Measurements from ENCODE around the gene PCDH19. TPM values are rescaled to one million over a fixed set of nuclear protein-coding genes. Genes with fewer than 3 reads are reported as not detected.

Gene PCDH19
- total and polyA plus RNA-seq, 8 donors, result 0.08 to 0.44 (median 0.18) TPM

DNA sequence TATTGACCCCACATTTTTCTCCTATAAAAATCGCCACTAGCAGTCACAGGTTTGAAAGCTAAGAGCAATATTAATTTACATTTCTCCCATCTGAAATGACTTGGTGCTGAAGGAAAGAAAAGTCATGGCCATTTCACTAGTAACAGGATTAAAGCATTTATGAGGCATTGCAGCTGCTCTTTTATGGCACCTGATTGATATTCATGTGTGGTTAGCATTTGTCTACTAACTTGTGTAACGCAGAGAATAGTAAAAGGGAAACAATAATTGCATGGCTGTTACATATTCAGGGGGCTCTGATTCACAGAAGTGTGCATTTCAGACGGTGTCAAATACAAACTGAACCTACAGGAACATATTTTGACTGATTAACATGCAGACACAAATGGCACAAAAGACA is 5.2 kb downstream of the PCDH19 start:
- ATAC-seq (no peak), FAIRE-seq (no peak), DNase-seq (no peak)
- H3K36me3 ChIP-seq, result no peaks in the 10 kb centered on the region
- H3K4me3 ChIP-seq, result no peak overlapping the region
- TF ChIP-seq, protein P1, sequence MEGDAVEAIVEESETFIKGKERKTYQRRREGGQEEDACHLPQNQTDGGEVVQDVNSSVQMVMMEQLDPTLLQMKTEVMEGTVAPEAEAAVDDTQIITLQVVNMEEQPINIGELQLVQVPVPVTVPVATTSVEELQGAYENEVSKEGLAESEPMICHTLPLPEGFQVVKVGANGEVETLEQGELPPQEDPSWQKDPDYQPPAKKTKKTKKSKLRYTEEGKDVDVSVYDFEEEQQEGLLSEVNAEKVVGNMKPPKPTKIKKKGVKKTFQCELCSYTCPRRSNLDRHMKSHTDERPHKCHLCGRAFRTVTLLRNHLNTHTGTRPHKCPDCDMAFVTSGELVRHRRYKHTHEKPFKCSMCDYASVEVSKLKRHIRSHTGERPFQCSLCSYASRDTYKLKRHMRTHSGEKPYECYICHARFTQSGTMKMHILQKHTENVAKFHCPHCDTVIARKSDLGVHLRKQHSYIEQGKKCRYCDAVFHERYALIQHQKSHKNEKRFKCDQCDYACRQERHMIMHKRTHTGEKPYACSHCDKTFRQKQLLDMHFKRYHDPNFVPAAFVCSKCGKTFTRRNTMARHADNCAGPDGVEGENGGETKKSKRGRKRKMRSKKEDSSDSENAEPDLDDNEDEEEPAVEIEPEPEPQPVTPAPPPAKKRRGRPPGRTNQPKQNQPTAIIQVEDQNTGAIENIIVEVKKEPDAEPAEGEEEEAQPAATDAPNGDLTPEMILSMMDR (IDR thresholded peaks at IDR 0.05), result no peak
- no peaks in the 10 kb centered on the region for H3K9me3 ChIP-seq
- peaks cover 0 to 5% (median 0%) of the 10 kb centered on the region in 3 donors for H3K4me1 ChIP-seq
- peaks cover 0 to 45% (median 7%) of the 10 kb centered on the region in 4 donors for H3K27me3 ChIP-seq
- intact Hi-C loops (cut with DNase I), result no loop called here
- 21 to 25% methylated on average over 3 of the region's 3 CpGs for WGBS, 2 donors
- no peak overlapping the region for H3K27ac ChIP-seq

- Histone ChIP-seq H3K4me1 (no peaks in the 10 kb centered on the region), H3K4me3 (no peak overlapping the region), H3K9me3 (no peaks in the 10 kb centered on the region), H3K27ac (no peak overlapping the region), H3K36me3 (no peaks in the 10 kb centered on the region), H3K27me3 (peaks cover 0 to 15% (median 1%) of the 10 kb centered on the region in 4 donors)
- intact Hi-C loops (cut with DNase I), result no loop called here
- FAIRE-seq (no peak), DNase-seq (no peak), ATAC-seq (no peak)
- TF ChIP-seq, protein P1 (IDR thresholded peaks at IDR 0.05), result no peak
- 26 to 29% methylated on average over 6 of the region's 6 CpGs for WGBS, 2 donors
Measured at GRCh38 chrX:100395781-100396180, 14.3 kb downstream of the PCDH19 start.

DNA sequence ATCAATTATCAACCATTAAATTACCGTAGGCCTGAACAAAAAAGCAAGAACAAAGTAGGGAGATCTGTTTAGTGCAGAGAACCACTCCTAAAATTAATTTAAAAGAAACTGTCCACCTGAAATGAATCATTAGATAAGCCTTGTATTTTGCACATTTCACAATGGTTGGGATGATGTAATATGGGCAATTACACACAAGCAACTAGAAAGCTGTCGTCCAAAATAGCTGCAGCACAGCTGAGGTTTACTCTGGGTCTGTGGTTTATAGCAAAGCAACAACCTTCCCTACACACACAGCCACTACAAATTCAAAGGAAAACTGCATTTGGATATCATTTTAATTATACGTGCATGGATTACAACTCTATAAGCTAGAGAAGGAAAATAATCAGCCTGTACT is 28.5 kb downstream of the PCDH19 start:
- DNase-seq, result no peak
- Histone ChIP-seq H3K27ac (no peak overlapping the region), H3K36me3 (no peaks in the 10 kb centered on the region), H3K27me3 (no peaks in the 10 kb centered on the region), H3K4me1 (no peaks in the 10 kb centered on the region), H3K9me3 (no peaks in the 10 kb centered on the region), H3K4me3 (no peak overlapping the region)
- TF ChIP-seq, protein P1 (IDR thresholded peaks at IDR 0.05), result no peak
- FAIRE-seq, result no peak
- WGBS, 2 donors, result 43 to 47% methylated on average over 3 of the region's 3 CpGs
- no peak for ATAC-seq
- intact Hi-C loops (cut with DNase I), result no loop called here

- TF ChIP-seq, protein P1 (IDR thresholded peaks at IDR 0.05), result peak in 3 of 4 donors; percentile 11 to 31 (median 15)
- no peaks in the 10 kb centered on the region for H3K36me3 ChIP-seq
- peak; percentile 81 for FAIRE-seq
- 13 to 14% methylated on average over 7 of the region's 7 CpGs for WGBS, 2 donors
- no peaks in the 10 kb centered on the region for H3K9me3 ChIP-seq
- peak in 3 of 4 donors; percentile 42 to 57 (median 49) for ATAC-seq
- no peak overlapping the region for H3K4me3 ChIP-seq
- H3K4me1 ChIP-seq, result no peaks in the 10 kb centered on the region
- peaks cover 0 to 10% (median 0%) of the 10 kb centered on the region in 4 donors for H3K27me3 ChIP-seq
- intact Hi-C loops (cut with DNase I), result no loop called here
- H3K27ac ChIP-seq, result no peak overlapping the region
- DNase-seq, result no peak
Measured at GRCh38 chrX:100379388-100379986, 30.6 kb downstream of the PCDH19 start.

DNA sequence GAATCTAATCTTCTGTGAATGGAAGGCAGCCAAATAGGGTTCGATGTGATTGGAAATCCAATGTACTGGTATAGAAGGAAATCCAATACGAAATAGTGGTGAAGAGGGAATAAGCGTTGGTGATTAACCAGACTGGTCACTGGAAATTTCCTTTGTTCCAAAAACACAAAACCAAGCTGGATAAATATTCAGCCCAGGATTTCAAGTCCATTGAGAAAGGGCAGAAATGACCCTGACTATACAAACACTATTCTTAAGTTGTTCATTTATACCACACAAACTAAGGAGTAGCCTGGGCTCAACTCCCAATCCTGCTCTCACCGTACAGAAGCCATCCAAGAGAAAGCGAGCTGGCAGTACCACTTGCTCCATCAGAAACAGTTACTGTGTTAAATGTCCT is 32.2 kb downstream of the PCDH19 start:
- H3K4me1 ChIP-seq, result no peaks in the 10 kb centered on the region
- no peak overlapping the region for H3K4me3 ChIP-seq
- H3K27ac ChIP-seq, result no peak overlapping the region
- TF ChIP-seq, protein P1 (IDR thresholded peaks at IDR 0.05), result no peak
- peaks cover 0 to 15% (median 0%) of the 10 kb centered on the region in 4 donors for H3K27me3 ChIP-seq
- WGBS, 2 donors, result 71 to 74% methylated on average over 5 of the region's 5 CpGs
- ATAC-seq (no peak), FAIRE-seq (no peak), DNase-seq (no peak)
- intact Hi-C loops (cut with DNase I), result no loop called here
- H3K9me3 ChIP-seq, result no peaks in the 10 kb centered on the region
- H3K36me3 ChIP-seq, result no peaks in the 10 kb centered on the region

All from pancreas (tissue), 10 donors.